Panc1 (cell line): Measurements from ENCODE around the gene CNST. TPM values are rescaled to one million over a fixed set of nuclear protein-coding genes. Genes with fewer than 3 reads are reported as not detected.

ENCODE experiments used
- ATAC-seq: fragments of 200-7000 bp; cut with Tn5 transposase; 2 replicates; pipeline ENCODE4 v1.9.1; 2020; ENCODE audit warnings: mild to moderate bottlenecking, moderate library complexity
- BruUV-seq: library from RNA; stranded (reverse); fragments of 400-500 nt; replicated peaks from 2 replicates; lab custom pipeline; 2021; lab: Mats Ljungman, UMichigan
- CTCF ChIA-PET: fragments of 300-600 bp; sonication (Branson Sonifier 250); formaldehyde crosslinking; loops from one replicate; lab custom pipeline; 2022; ENCODE audit warnings: antibody characterized with exemption; lab: Charles Lee
- POLR2A ChIA-PET: fragments of 300-600 bp; sonication (Branson Sonifier 250); formaldehyde crosslinking; loops from one replicate; lab custom pipeline; 2022; ENCODE audit warnings: antibody characterized with exemption; lab: Charles Lee
- DNase-seq: peaks from one replicate; pipeline ENCODE4 v3.0.0-alpha.2; 2010; ENCODE audit warnings: low read depth, low spot score
- H3K27ac ChIP-seq: 2 replicates; pipeline ENCODE4 v1.5.1; 2011; ENCODE audit warnings: mild to moderate bottlenecking, low read length, inconsistent platforms
- H3K27me3 ChIP-seq: fragments of 200-500 bp; sonication (Bioruptor generic); 2 replicates; pipeline ENCODE4 v1.6.0; 2014; ENCODE audit warnings: low read length, inconsistent platforms; ENCODE audit not compliant: control insufficient read depth, insufficient read depth
- H3K36me3 ChIP-seq: fragments of 200-500 bp; sonication (Bioruptor generic); 2 replicates; pipeline ENCODE4 v1.5.1; 2014; ENCODE audit warnings: inconsistent platforms, mild to moderate bottlenecking, low read length, moderate library complexity; ENCODE audit not compliant: control insufficient read depth, insufficient read depth
- H3K4me1 ChIP-seq: 2 replicates; pipeline ENCODE4 v1.5.1; 2011; ENCODE audit warnings: inconsistent platforms, mild to moderate bottlenecking, low read length, moderate library complexity; ENCODE audit not compliant: control insufficient read depth, insufficient read depth
- H3K4me3 ChIP-seq, 2 experiments: 2 replicates each; pipeline ENCODE4 v1.5.1; 2011 to 2012; ENCODE audit warnings: low read depth in 2 of 2, low read length in 2 of 2, mild to moderate bottlenecking in 2 of 2, inconsistent platforms in 1 of 2, moderate library complexity in 1 of 2
- H3K9me3 ChIP-seq: fragments of 200-500 bp; sonication (Bioruptor generic); 2 replicates; pipeline ENCODE4 v1.5.1; 2014; ENCODE audit warnings: low read depth, mild to moderate bottlenecking, inconsistent platforms, low read length, moderate library complexity; ENCODE audit not compliant: control insufficient read depth, insufficient read depth
- CTCF ChIP-seq: fragments of 450-650 bp; IDR thresholded peaks from 2 replicates; pipeline ENCODE4 v1.5.1; 2017; ENCODE audit warnings: mild to moderate bottlenecking
- POLR2AphosphoS5 ChIP-seq: IDR thresholded peaks from 2 replicates; pipeline ENCODE4 v1.6.1; 2012; ENCODE audit warnings: mild to moderate bottlenecking, low read depth, low read length, moderate library complexity
- REST ChIP-seq, 2 experiments: IDR thresholded peaks; 2 replicates each; pipeline ENCODE4 v1.6.1; 2011 to 2012; ENCODE audit warnings: low read depth in 2 of 2, control low read depth in 1 of 2, low read length in 1 of 2, mild to moderate bottlenecking in 1 of 2, moderate library complexity in 1 of 2; ENCODE audit not compliant: insufficient read depth in 1 of 2
- SIN3A ChIP-seq: IDR thresholded peaks from 2 replicates; pipeline ENCODE4 v1.6.1; 2012; ENCODE audit warnings: low read depth, mild to moderate bottlenecking, low read length, moderate library complexity, borderline replicate concordance; ENCODE audit not compliant: insufficient read depth
- TCF7L2 ChIP-seq: IDR thresholded peaks from 2 replicates; pipeline ENCODE4 v1.6.1; 2011; ENCODE audit warnings: mild to moderate bottlenecking, low read depth, low read length, inconsistent platforms
- in situ Hi-C: cut with HindIII; loops from 2 replicates; pipeline ENCODE4 v1.10.0; 2016; ENCODE audit warnings: low sequenced_read_pairs, low pct_unique_long_range_greater_than_20kb
- intact Hi-C: fragments of 100-400 bp; cut with micrococcal nuclease; formaldehyde crosslinking; loops from one replicate; pipeline ENCODE4 v1.10.0; 2022; ENCODE audit not compliant: unreplicated experiment
- total RNA-seq: library from RNA; stranded (reverse); gene quantifications from one replicate; pipeline ENCODE4 v1.2.1, GENCODE V29; 2021; ENCODE audit not compliant: unreplicated experiment

CNST gene
- total RNA-seq, 1 experiment from 2014 or later: 18.5 TPM

- no peak for DNase-seq
- Histone ChIP-seq H3K27me3 (no peaks in the 10 kb centered on the region), H3K9me3 (no peaks in the 10 kb centered on the region), H3K4me1 (no peaks in the 10 kb centered on the region), H3K27ac (no peak overlapping the region), H3K36me3 (no peaks in the 10 kb centered on the region), H3K4me3 (no peak overlapping the region)
- ATAC-seq: no peak
- intact Hi-C loops: no loop called here
- TF ChIP-seq TCF7L2 (no peak), REST (IDR thresholded peaks at IDR 0.05; ENCODE audit: insufficient read depth in 1 of 2, low read depth in 2 of 2, low read length in 1 of 2) (no peak), CTCF (no peak), POLR2AphosphoS5 (no peak), SIN3A (no peak)
- BruUV-seq: no TSS peak
- ChIA-PET POLR2A (no interaction called here), CTCF (no interaction called here)
- in situ Hi-C loops: no loop called here
Measured at GRCh38 chr1:246677842-246678241, 111.6 kb downstream of the CNST start.

GRCh38 chr1:246678816-246679793 is 112.8 kb downstream of the CNST start:
- Histone ChIP-seq H3K27me3 (no peaks in the 10 kb centered on the region), H3K9me3 (no peaks in the 10 kb centered on the region), H3K4me1 (no peaks in the 10 kb centered on the region), H3K36me3 (no peaks in the 10 kb centered on the region), H3K4me3 (no peak overlapping the region), H3K27ac (no peak overlapping the region)
- ChIA-PET POLR2A (no interaction called here), CTCF (no interaction called here)
- no peak for TF ChIP-seq REST (IDR thresholded peaks at IDR 0.05; ENCODE audit: insufficient read depth in 1 of 2, low read depth in 2 of 2, low read length in 1 of 2)
- no peak for TF ChIP-seq POLR2AphosphoS5
- no peak for TF ChIP-seq SIN3A
- TF ChIP-seq TCF7L2: no peak
- no peak for TF ChIP-seq CTCF
- DNase-seq: no peak
- in situ Hi-C loops (no loop called here), intact Hi-C loops (no loop called here)
- no peak for ATAC-seq
- no TSS peak for BruUV-seq
